GM23338 (cell line): Measurements from ENCODE around the gene DMKN.

Source experiments
- CREB1 ChIP-seq: fragments of 250-450 bp; sonication (Bioruptor Pico); IDR thresholded peaks from 2 replicates; pipeline ENCODE4 v1.5.0; 2020; ENCODE audit warnings: low read depth, mild to moderate bottlenecking, moderate library complexity
- CTCF ChIP-seq, 2 experiments: fragments of 200-600 bp in 1 of 2; sonication (generic) in 1 of 2; conservative IDR thresholded peaks; 2 replicates each; pipeline versions ENCODE4 v1.5.1 to v1.6.1; 2016 to 2017; ENCODE audit warnings: antibody characterized with exemption in 2 of 2, low read depth in 2 of 2, mild to moderate bottlenecking in 2 of 2, moderate library complexity in 1 of 2
- ETS1 ChIP-seq: IDR thresholded peaks from 2 replicates; pipeline ENCODE4 v1.6.1; 2016; ENCODE audit warnings: antibody characterized with exemption
- EZH2 ChIP-seq: fragments of 200-600 bp; sonication (generic); IDR thresholded peaks from one replicate; pipeline ENCODE4 v1.8.0; 2017; ENCODE audit warnings: antibody characterized with exemption, mild to moderate bottlenecking, low read depth; ENCODE audit not compliant: unreplicated experiment
- EZH2phosphoT487 ChIP-seq: fragments of 200-600 bp; sonication (generic); IDR thresholded peaks from one replicate; pipeline ENCODE4 v1.8.1; 2018; ENCODE audit warnings: antibody characterized with exemption; ENCODE audit not compliant: unreplicated experiment
- POLR2AphosphoS5 ChIP-seq: IDR thresholded peaks from 2 replicates; pipeline ENCODE4 v1.6.1; 2016; ENCODE audit warnings: antibody characterized with exemption, low read depth

- TF ChIP-seq CTCF (conservative IDR thresholded peaks at IDR 0.05; ENCODE audit: low read depth in 2 of 2) (no peak), POLR2AphosphoS5 (no peak), CREB1 (CRISPR knock-in tag) (no peak), EZH2 (no peak), EZH2phosphoT487 (no peak), ETS1 (no peak)
Measured at GRCh38 chr19:35491836-35492360, 21.6 kb downstream of the DMKN start.
